Measurements from ENCODE around the gene KL.
A peak's percentile ranks its signal among the peaks of the same experiment; 100 is the strongest.

Gene KL

GRCh38 chr13:32989942-32990341, 26.3 kb upstream of the KL start:
- Mint-ChIP-seq H3K27me3 (ENCODE audit: low read depth, poor library complexity) (peaks cover 13% of the 10 kb centered on the region), H3K4me1 (no peaks in the 10 kb centered on the region), H3K4me3 (no peak overlapping the region)

GRCh38 chr13:32993145-32993544, 23.1 kb upstream of the KL start:
- Mint-ChIP-seq H3K27me3 (ENCODE audit: low read depth, poor library complexity) (peaks cover 4% of the 10 kb centered on the region), H3K9me3 (no peaks in the 10 kb centered on the region), H3K4me1 (no peaks in the 10 kb centered on the region), H3K27ac (peak overlapping the region; percentile 13), H3K36me3 (ENCODE audit: low read depth) (no peaks in the 10 kb centered on the region), H3K4me3 (no peak overlapping the region)
- DNase-seq = no peak
- TF ChIP-seq CTCF (IDR thresholded peaks at IDR 0.05) = no peak

More at GRCh38 chr13:32989942-32990341, 26.3 kb upstream of the KL start:
- H3K36me3 Mint-ChIP-seq (ENCODE audit: low read depth) = no peaks in the 10 kb centered on the region
- no peak for DNase-seq
- no peak for TF ChIP-seq CTCF (IDR thresholded peaks at IDR 0.05)
- peaks cover 8% of the 10 kb centered on the region for H3K9me3 Mint-ChIP-seq
- H3K27ac Mint-ChIP-seq = no peak overlapping the region

- H3K9me3 Mint-ChIP-seq = no peaks in the 10 kb centered on the region
- no peak overlapping the region for H3K4me3 Mint-ChIP-seq
- TF ChIP-seq CTCF (IDR thresholded peaks at IDR 0.05) = no peak
- H3K27ac Mint-ChIP-seq = no peak overlapping the region
- DNase-seq = no peak
- no peaks in the 10 kb centered on the region for H3K27me3 Mint-ChIP-seq (ENCODE audit: low read depth, poor library complexity)
- no peaks in the 10 kb centered on the region for H3K4me1 Mint-ChIP-seq
- H3K36me3 Mint-ChIP-seq (ENCODE audit: low read depth) = no peaks in the 10 kb centered on the region
Observed at GRCh38 chr13:32997399-32997798, 18.8 kb upstream of the KL start.

GRCh38 chr13:32998966-32999365, 17.3 kb upstream of the KL start:
- Mint-ChIP-seq H3K4me1 (peaks cover 5% of the 10 kb centered on the region), H3K27me3 (ENCODE audit: low read depth, poor library complexity) (peaks cover 5% of the 10 kb centered on the region), H3K36me3 (ENCODE audit: low read depth) (no peaks in the 10 kb centered on the region), H3K4me3 (no peak overlapping the region), H3K27ac (no peak overlapping the region), H3K9me3 (peaks cover 8% of the 10 kb centered on the region)
- no peak for TF ChIP-seq CTCF (IDR thresholded peaks at IDR 0.05)
- no peak for DNase-seq

GRCh38 chr13:33000365-33000764, 15.9 kb upstream of the KL start:
- H3K27me3 Mint-ChIP-seq (ENCODE audit: low read depth, poor library complexity) = peaks cover 5% of the 10 kb centered on the region
- peaks cover 9% of the 10 kb centered on the region for H3K4me1 Mint-ChIP-seq
- no peak overlapping the region for H3K4me3 Mint-ChIP-seq
- H3K9me3 Mint-ChIP-seq = peaks cover 8% of the 10 kb centered on the region
- TF ChIP-seq CTCF (IDR thresholded peaks at IDR 0.05) = no peak
- H3K36me3 Mint-ChIP-seq (ENCODE audit: low read depth) = no peaks in the 10 kb centered on the region
- H3K27ac Mint-ChIP-seq = no peak overlapping the region
- no peak for DNase-seq

- peaks cover 7% of the 10 kb centered on the region for H3K36me3 Mint-ChIP-seq (ENCODE audit: low read depth)
- H3K4me1 Mint-ChIP-seq = peaks cover 9% of the 10 kb centered on the region
- H3K4me3 Mint-ChIP-seq = no peak overlapping the region
- no peak for DNase-seq
- peaks cover 5% of the 10 kb centered on the region for H3K27me3 Mint-ChIP-seq (ENCODE audit: low read depth, poor library complexity)
- peaks cover 25% of the 10 kb centered on the region for H3K9me3 Mint-ChIP-seq
- no peak overlapping the region for H3K27ac Mint-ChIP-seq
- TF ChIP-seq CTCF (IDR thresholded peaks at IDR 0.05) = no peak
Observed at GRCh38 chr13:33003458-33004019, 12.7 kb upstream of the KL start.
